CD14-positive monocyte (primary cell): ENCODE data around the gene DNAH10. TPM values are rescaled to one million over a fixed set of nuclear protein-coding genes. Genes with fewer than 3 reads are reported as not detected.

ENCODE experiments used
- DNase-seq, 3 donors: peaks; one replicate each; pipeline ENCODE4 v3.0.0-alpha.2; 2011 to 2022
- H2AFZ ChIP-seq: 2 replicates; pipeline ENCODE4 v1.6.0; 2012; ENCODE audit warnings: mild to moderate bottlenecking, low read depth, low read length, inconsistent platforms; ENCODE audit not compliant: insufficient read depth, poor library complexity, severe bottlenecking
- H3K27ac ChIP-seq, 2 donors: 1 replicate in 1 of 2; 2 replicates in 1 of 2; pipeline ENCODE4 v1.5.1; 2012 to 2013; ENCODE audit warnings: low read length in 2 of 2, control low read depth in 1 of 2, inconsistent platforms in 1 of 2, low read depth in 1 of 2, mild to moderate bottlenecking in 1 of 2
- H3K27me3 ChIP-seq, 2 donors: one replicate each; pipeline versions ENCODE4 v1.6.0 to v1.6.1; 2011 to 2013; ENCODE audit warnings: low read length in 2 of 2; ENCODE audit not compliant: control insufficient read depth in 2 of 2, insufficient read depth in 2 of 2
- H3K36me3 ChIP-seq, 2 donors: replicated peaks in 1 of 2; 1 replicate in 1 of 2; 2 replicates in 1 of 2; pipeline versions ENCODE4 v1.5.1 to v1.6.1; 2012 to 2013; ENCODE audit warnings: low read length in 2 of 2, control low read depth in 1 of 2, inconsistent platforms in 1 of 2, mild to moderate bottlenecking in 1 of 2; ENCODE audit not compliant: insufficient read depth in 2 of 2, control insufficient read depth in 1 of 2
- H3K4me1 ChIP-seq, 2 donors: 1 replicate in 1 of 2; 2 replicates in 1 of 2; pipeline versions ENCODE4 v1.5.1 to v1.6.1; 2012 to 2013; ENCODE audit warnings: low read length in 2 of 2, control low read depth in 1 of 2, inconsistent platforms in 1 of 2, mild to moderate bottlenecking in 1 of 2, moderate library complexity in 1 of 2; ENCODE audit not compliant: insufficient read depth in 2 of 2, control insufficient read depth in 1 of 2
- H3K4me2 ChIP-seq: replicated peaks from 2 replicates; pipeline ENCODE3; 2012; ENCODE audit warnings: low read length, moderate library complexity, mild to moderate bottlenecking; ENCODE audit not compliant: poor library complexity, severe bottlenecking; ENCODE audit errors: extremely low read depth
- H3K4me3 ChIP-seq, 3 experiments: fragments of 200-600 bp in 1 of 3; sonication (generic) in 1 of 3; replicated peaks in 1 of 3; 1 replicate in 2 of 3; 2 replicates in 1 of 3; pipeline ENCODE4 v1.5.1; 2011 to 2013; ENCODE audit warnings: low read length in 3 of 3, mild to moderate bottlenecking in 3 of 3, control low read depth in 2 of 3, low read depth in 2 of 3, inconsistent platforms in 1 of 3, moderate library complexity in 1 of 3
- H3K79me2 ChIP-seq: 2 replicates; pipeline ENCODE4 v1.6.0; 2012; ENCODE audit warnings: mild to moderate bottlenecking, control low read depth, inconsistent platforms, low read length, moderate library complexity; ENCODE audit not compliant: insufficient read depth
- H3K9ac ChIP-seq: 2 replicates; pipeline ENCODE4 v1.6.0; 2017; ENCODE audit warnings: low read length, mild to moderate bottlenecking; ENCODE audit not compliant: insufficient read depth, poor library complexity, severe bottlenecking
- H3K9me3 ChIP-seq, 2 donors: replicated peaks in 1 of 2; 1 replicate in 1 of 2; 2 replicates in 1 of 2; pipeline versions ENCODE4 v1.5.1 to v1.6.1; 2012 to 2013; ENCODE audit warnings: low read length in 2 of 2, control low read depth in 1 of 2; ENCODE audit not compliant: control insufficient read depth in 1 of 2, insufficient read depth in 1 of 2
- H4K20me1 ChIP-seq: 2 replicates; pipeline ENCODE4 v1.6.0; 2012; ENCODE audit warnings: mild to moderate bottlenecking, low read length, control low read depth, moderate library complexity; ENCODE audit not compliant: insufficient read depth
- H3K27ac Mint-ChIP-seq, 7 donors: one replicate each; pipeline ENCODE4 v1.8.0; 2020; ENCODE audit warnings: mild to moderate bottlenecking in 7 of 7, mixed read lengths in 7 of 7, moderate library complexity in 6 of 7, inconsistent platforms in 2 of 7
- H3K27me3 Mint-ChIP-seq, 3 donors: one replicate each; pipeline ENCODE4 v1.8.0; 2021 to 2022; ENCODE audit warnings: low read depth in 3 of 3, mild to moderate bottlenecking in 3 of 3, mixed read lengths in 3 of 3, moderate library complexity in 3 of 3, inconsistent platforms in 1 of 3
- H3K36me3 Mint-ChIP-seq, 2 donors: one replicate each; pipeline ENCODE4 v1.8.0; 2020; ENCODE audit warnings: mixed read lengths in 2 of 2, inconsistent platforms in 1 of 2, mild to moderate bottlenecking in 1 of 2
- H3K4me1 Mint-ChIP-seq: one replicate; pipeline ENCODE4 v1.8.0; 2020; ENCODE audit warnings: mild to moderate bottlenecking, mixed read lengths
- H3K4me3 Mint-ChIP-seq, 2 donors: one replicate each; pipeline ENCODE4 v1.8.0; 2020; ENCODE audit warnings: mild to moderate bottlenecking in 2 of 2, mixed read lengths in 2 of 2, moderate library complexity in 1 of 2
- H3K9me3 Mint-ChIP-seq, 7 donors: one replicate each; pipeline ENCODE4 v1.8.0; 2020 to 2022; ENCODE audit warnings: mixed read lengths in 7 of 7, mild to moderate bottlenecking in 6 of 7, moderate library complexity in 6 of 7, inconsistent platforms in 2 of 7
- WGBS: methylation state at CpG from one replicate; pipeline ENCODE4 v1.1.5; 2013; ENCODE audit warnings: missing lambda C conversion rate; ENCODE audit not compliant: insufficient coverage; 5-methylcytosine and 5-hydroxymethylcytosine counted together
- intact Hi-C, 2 donors: fragments of 100-400 bp; cut with micrococcal nuclease; formaldehyde crosslinking; loops; one replicate each; pipeline versions ENCODE4 v1.15.0 to v1.15.1; 2023
- polyA plus RNA-seq, 3 donors: library from polyadenylated mRNA; depleted of rRNA in 1 of 3; unstranded in 2 of 3; stranded (reverse) in 1 of 3; fragments of 300-500 nt in 2 of 3; fragments of >200 nt in 1 of 3; fragmentation: Illumina TruSeq in 2 of 3; gene quantifications; 1 replicate in 2 of 3; 2 replicates in 1 of 3; pipeline ENCODE4 v1.2.3, GENCODE V29; 2012 to 2021
- TF ChIP-seq, protein P1 (sequence below): fragments of 200-600 bp; IDR thresholded peaks from one replicate; pipeline ENCODE4 v1.8.0; 2022; ENCODE audit warnings: antibody characterized with exemption, mild to moderate bottlenecking

Gene DNAH10
- polyA plus RNA-seq, 3 donors: not detected

DNA sequence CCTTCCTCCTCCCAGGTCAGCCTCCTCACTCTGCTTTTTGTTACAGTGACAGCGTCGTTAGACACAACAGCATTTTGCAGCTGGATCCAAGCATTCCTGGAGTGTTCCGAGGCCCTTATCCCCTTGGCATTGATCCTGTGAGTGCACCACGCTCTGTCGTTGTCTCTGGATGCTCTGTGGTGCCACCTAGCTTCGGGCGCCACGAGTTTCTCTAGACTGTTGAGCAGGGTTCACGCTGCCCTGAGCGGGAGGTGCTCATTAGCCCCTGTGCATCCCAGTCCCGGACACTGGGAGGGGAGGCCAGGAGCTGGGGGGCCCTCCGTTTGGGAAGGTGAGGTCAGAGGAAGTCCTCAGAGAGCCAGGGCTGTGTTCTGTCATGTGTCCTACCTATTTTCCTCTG is 17.3 kb upstream of the DNAH10 start:
- no peak overlapping the region for H3K4me3 ChIP-seq
- peaks cover 48% of the 10 kb centered on the region for H3K4me1 Mint-ChIP-seq
- no peak overlapping the region for H3K27ac ChIP-seq
- H3K4me3 Mint-ChIP-seq: no peak overlapping the region
- no peaks in the 10 kb centered on the region for H3K9me3 ChIP-seq
- no peak overlapping the region for H3K4me2 ChIP-seq
- H4K20me1 ChIP-seq: no peaks in the 10 kb centered on the region
- H3K9me3 Mint-ChIP-seq: no peaks in the 10 kb centered on the region
- H3K36me3 ChIP-seq: peaks cover 40 to 52% of the 10 kb centered on the region in 2 donors
- intact Hi-C loops: no loop called here
- peaks cover 0 to 2% (median 1%) of the 10 kb centered on the region in 3 donors for H3K27me3 Mint-ChIP-seq
- no peak for DNase-seq
- no peaks in the 10 kb centered on the region for H3K79me2 ChIP-seq
- no peak overlapping the region for H3K27ac Mint-ChIP-seq
- no peak overlapping the region for H2AFZ ChIP-seq
- 69% methylated on average over 9 of the region's 12 CpGs for WGBS
- peaks cover 60 to 67% of the 10 kb centered on the region in 2 donors for H3K36me3 Mint-ChIP-seq
- H3K4me1 ChIP-seq: peaks cover 32 to 36% of the 10 kb centered on the region in 2 donors
- no peaks in the 10 kb centered on the region for H3K27me3 ChIP-seq
- TF ChIP-seq, protein P1, sequence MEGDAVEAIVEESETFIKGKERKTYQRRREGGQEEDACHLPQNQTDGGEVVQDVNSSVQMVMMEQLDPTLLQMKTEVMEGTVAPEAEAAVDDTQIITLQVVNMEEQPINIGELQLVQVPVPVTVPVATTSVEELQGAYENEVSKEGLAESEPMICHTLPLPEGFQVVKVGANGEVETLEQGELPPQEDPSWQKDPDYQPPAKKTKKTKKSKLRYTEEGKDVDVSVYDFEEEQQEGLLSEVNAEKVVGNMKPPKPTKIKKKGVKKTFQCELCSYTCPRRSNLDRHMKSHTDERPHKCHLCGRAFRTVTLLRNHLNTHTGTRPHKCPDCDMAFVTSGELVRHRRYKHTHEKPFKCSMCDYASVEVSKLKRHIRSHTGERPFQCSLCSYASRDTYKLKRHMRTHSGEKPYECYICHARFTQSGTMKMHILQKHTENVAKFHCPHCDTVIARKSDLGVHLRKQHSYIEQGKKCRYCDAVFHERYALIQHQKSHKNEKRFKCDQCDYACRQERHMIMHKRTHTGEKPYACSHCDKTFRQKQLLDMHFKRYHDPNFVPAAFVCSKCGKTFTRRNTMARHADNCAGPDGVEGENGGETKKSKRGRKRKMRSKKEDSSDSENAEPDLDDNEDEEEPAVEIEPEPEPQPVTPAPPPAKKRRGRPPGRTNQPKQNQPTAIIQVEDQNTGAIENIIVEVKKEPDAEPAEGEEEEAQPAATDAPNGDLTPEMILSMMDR: no peak
- H3K9ac ChIP-seq: no peak overlapping the region

DNA sequence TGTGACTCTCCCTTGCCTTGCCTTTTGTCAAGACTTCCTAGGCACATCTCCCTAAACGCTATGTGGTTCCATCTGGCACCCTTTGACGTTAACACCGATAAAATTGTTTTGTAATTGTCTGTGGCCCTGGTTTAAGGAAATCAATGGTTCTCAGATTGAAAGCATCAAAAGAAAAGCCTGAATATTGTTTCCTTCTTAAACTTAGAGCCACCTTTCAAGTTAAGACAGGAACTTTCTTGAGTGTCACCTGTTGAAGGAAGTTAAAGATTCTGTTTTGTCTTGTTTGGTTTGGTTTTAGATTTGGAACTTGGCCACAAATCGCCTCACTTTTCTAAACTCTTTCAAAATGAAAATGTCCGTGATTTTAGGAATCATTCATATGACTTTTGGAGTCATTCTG is 14.8 kb upstream of the DNAH10 start:
- Histone ChIP-seq H2AFZ (no peak overlapping the region), H3K4me3 (no peak overlapping the region), H3K9ac (no peak overlapping the region), H3K36me3 (peaks cover 37 to 55% of the 10 kb centered on the region in 2 donors), H3K4me1 (peaks cover 30 to 32% of the 10 kb centered on the region in 2 donors), H3K27me3 (no peaks in the 10 kb centered on the region), H3K4me2 (no peak overlapping the region), H3K27ac (no peak overlapping the region), H3K79me2 (no peaks in the 10 kb centered on the region), H3K9me3 (no peaks in the 10 kb centered on the region), H4K20me1 (no peaks in the 10 kb centered on the region)
- Mint-ChIP-seq H3K4me1 (peaks cover 41% of the 10 kb centered on the region), H3K27me3 (peaks cover 0 to 2% (median 1%) of the 10 kb centered on the region in 3 donors), H3K9me3 (no peaks in the 10 kb centered on the region), H3K36me3 (peaks cover 53 to 59% of the 10 kb centered on the region in 2 donors), H3K4me3 (no peak overlapping the region), H3K27ac (peak overlapping the region in 1 of 7 donors; percentile 2)
- intact Hi-C loops: no loop called here
- no CpG with 5 or more reads among the region's 5 CpGs for WGBS
- TF ChIP-seq, protein P1: no peak
- no peak for DNase-seq
